ENCODE results near the gene OBSCN.

DNA sequence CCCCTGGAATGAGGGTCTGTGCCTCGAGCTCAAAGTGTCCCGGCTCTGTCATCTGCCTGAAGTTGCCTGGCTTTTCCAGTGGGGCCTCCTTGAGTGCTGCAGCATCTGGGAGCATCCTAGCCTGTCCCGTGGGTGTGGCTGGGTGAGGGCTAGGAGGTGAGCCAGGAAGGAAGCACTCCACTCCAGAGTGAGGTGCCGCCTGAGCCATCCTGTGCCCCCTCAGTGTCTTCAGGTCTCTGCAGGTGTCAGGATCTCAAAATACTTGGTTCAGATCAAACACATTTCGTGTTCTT lies 30.7 kb upstream of the OBSCN start:
- TF ChIP-seq EZH2 (IDR thresholded peaks at IDR 0.05; ENCODE audit: insufficient read depth, low read length): no peak
- TF ChIP-seq, protein P1, sequence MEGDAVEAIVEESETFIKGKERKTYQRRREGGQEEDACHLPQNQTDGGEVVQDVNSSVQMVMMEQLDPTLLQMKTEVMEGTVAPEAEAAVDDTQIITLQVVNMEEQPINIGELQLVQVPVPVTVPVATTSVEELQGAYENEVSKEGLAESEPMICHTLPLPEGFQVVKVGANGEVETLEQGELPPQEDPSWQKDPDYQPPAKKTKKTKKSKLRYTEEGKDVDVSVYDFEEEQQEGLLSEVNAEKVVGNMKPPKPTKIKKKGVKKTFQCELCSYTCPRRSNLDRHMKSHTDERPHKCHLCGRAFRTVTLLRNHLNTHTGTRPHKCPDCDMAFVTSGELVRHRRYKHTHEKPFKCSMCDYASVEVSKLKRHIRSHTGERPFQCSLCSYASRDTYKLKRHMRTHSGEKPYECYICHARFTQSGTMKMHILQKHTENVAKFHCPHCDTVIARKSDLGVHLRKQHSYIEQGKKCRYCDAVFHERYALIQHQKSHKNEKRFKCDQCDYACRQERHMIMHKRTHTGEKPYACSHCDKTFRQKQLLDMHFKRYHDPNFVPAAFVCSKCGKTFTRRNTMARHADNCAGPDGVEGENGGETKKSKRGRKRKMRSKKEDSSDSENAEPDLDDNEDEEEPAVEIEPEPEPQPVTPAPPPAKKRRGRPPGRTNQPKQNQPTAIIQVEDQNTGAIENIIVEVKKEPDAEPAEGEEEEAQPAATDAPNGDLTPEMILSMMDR (IDR thresholded peaks at IDR 0.05; ENCODE audit: insufficient read depth, low read depth, low read length): no peak
